AG09319 (cell line): Measurements from ENCODE around the gene VPS72.

ENCODE experiments used
- DNase-seq: peaks from one replicate; pipeline ENCODE4 v3.0.0-alpha.2; 2010; ENCODE audit warnings: low read depth; ENCODE audit errors: extremely low read depth
- CTCF ChIP-seq: IDR thresholded peaks from 2 replicates; pipeline ENCODE4 v1.5.1; 2011; ENCODE audit warnings: low read depth, mild to moderate bottlenecking, inconsistent platforms, low read length, moderate library complexity

The VPS72 gene

GRCh38 chr1:151159373-151159772 lies 30.6 kb downstream of the VPS72 start:
- DNase-seq = no peak
- no peak for TF ChIP-seq CTCF

- TF ChIP-seq CTCF = no peak
- no peak for DNase-seq
These were observed 31.2 kb downstream of the VPS72 start for GRCh38 chr1:151158751-151159251.

GRCh38 chr1:151158326-151158725 lies 31.7 kb downstream of the VPS72 start:
- no peak for TF ChIP-seq CTCF
- no peak for DNase-seq

GRCh38 chr1:151157067-151157531 lies 32.9 kb downstream of the VPS72 start:
- no peak for DNase-seq
- no peak for TF ChIP-seq CTCF

GRCh38 chr1:151156515-151156819 lies 33.5 kb downstream of the VPS72 start, which contains the start of gene TNFAIP8L2:
Gene TNFAIP8L2, plus strand, starts transcription at chr1:151156649. Its CDS starts 2,049 bp downstream, at chr1:151158698.
- DNase-seq = no peak
- TF ChIP-seq CTCF = no peak

GRCh38 chr1:151147665-151148064 lies 42.3 kb downstream of the VPS72 start:
- no peak for TF ChIP-seq CTCF
- DNase-seq = no peak

GRCh38 chr1:151147132-151147503 lies 42.9 kb downstream of the VPS72 start:
- no peak for DNase-seq

More at GRCh38 chr1:151147132-151147503, 42.9 kb downstream of the VPS72 start:
- TF ChIP-seq CTCF = no peak
